ENCODE data around the gene FOXD4L5. TPM values are rescaled to one million over a fixed set of nuclear protein-coding genes. Genes with fewer than 3 reads are reported as not detected.
A peak's percentile ranks its signal among the peaks of the same experiment; 100 is the strongest.
"Not testable (repeated sequence)": the region's sequence is repeated elsewhere in the genome, so short reads cannot be mapped to it uniquely, and the experiment has no call there.

The FOXD4L5 gene
- total RNA-seq: 0.10 to 0.51 TPM (median 0.18 TPM) in 3 replicates
- long read RNA-seq: 0 reads

DNA sequence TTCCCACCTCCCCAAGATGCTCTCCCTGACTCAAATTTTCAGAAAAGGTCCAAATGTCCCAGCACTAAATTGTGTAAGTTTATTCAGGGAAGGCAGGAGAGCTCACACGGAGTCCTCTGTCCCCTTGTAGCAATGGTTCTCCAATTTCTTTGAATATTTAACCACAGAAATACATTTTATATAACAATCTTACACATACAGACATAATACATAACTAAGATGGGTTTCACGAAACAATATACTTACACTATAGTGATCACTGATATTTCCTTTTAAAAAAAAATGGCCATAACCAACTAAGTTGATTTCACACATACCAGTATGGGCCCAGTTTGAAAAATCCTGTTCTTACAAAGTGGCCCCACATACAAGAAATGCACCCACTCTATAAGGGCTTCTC, at the start of gene FOXD4L5:
TSS of gene FOXD4L5 (minus strand) at position 101 of the 400 bp plus-strand sequence. CDS start 832 bp downstream, outside the sequence.
- H3K27me3 Mint-ChIP-seq (ENCODE audit: low read depth); DNase-seq (ENCODE audit: low spot score); H3K27ac Mint-ChIP-seq (ENCODE audit: unreplicated experiment); H3K9me3 Mint-ChIP-seq (ENCODE audit: low read depth); H3K4me1 Mint-ChIP-seq (ENCODE audit: low read depth); H3K4me3 Mint-ChIP-seq (ENCODE audit: unreplicated experiment); H3K36me3 Mint-ChIP-seq (ENCODE audit: low read depth): not testable (repeated sequence)

DNA sequence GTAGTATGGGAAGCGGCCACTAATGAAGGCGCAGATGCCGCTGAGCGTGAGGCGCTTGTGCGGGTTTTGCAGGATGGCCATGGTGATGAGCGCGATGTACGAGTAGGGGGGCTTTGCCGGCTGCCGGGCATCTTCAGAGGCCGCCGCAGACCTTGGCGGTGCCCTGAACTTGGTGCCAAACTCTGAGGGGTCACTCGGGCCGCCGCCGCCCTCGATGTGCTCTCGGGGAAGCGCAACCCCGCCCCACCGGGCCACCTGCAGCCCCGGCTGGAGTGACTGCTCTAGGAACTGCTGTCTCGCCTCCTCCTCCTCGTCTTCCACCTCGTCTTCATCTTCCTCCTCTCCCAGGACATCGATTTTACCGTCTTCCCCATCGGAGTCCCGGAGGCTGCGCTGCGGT, 1.1 kb downstream of the FOXD4L5 start:
- H3K4me1 Mint-ChIP-seq (ENCODE audit: low read depth); H3K27ac Mint-ChIP-seq (ENCODE audit: unreplicated experiment); H3K27me3 Mint-ChIP-seq (ENCODE audit: low read depth); H3K4me3 Mint-ChIP-seq (ENCODE audit: unreplicated experiment); H3K9me3 Mint-ChIP-seq (ENCODE audit: low read depth); H3K36me3 Mint-ChIP-seq (ENCODE audit: low read depth): not testable (repeated sequence)
- peak; percentile 66 for DNase-seq (ENCODE audit: low spot score)

DNA sequence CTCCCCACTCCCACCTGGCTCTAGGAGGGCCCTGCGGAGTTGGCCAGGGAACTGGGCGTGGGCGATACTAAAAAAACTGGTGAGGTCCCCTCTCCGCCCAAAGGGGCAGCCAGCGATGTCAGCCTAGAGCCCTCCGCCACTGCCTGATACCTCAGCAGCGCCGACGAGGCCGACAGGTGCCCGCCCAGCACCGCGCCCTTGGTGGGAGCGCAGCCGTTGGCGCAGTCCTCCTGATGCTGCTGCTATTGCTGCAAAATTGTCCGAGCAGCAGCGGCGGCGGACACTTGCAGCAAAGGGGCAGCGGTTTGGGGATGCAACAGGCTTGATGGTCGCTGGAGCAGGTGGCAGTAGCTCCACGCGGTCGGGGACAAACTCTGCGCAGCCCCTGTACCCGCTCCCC, 2.0 kb downstream of the FOXD4L5 start:
- H3K27ac Mint-ChIP-seq (ENCODE audit: unreplicated experiment); H3K27me3 Mint-ChIP-seq (ENCODE audit: low read depth); H3K9me3 Mint-ChIP-seq (ENCODE audit: low read depth); DNase-seq (ENCODE audit: low spot score); H3K4me1 Mint-ChIP-seq (ENCODE audit: low read depth); H3K4me3 Mint-ChIP-seq (ENCODE audit: unreplicated experiment); H3K36me3 Mint-ChIP-seq (ENCODE audit: low read depth): not testable (repeated sequence)

Data from chondrocyte (in vitro differentiated cells).